Parathyroid adenoma (tissue), 2 donors: ENCODE results near the gene IFIT1B.

Source experiments
- H2AFZ ChIP-seq: fragments of 300-600 bp; sonication (generic); one replicate; pipeline ENCODE4 v1.7.0; 2017; ENCODE audit warnings: antibody characterized with exemption, mild to moderate bottlenecking
- H3K27ac ChIP-seq: fragments of 300-600 bp; sonication (generic); one replicate; pipeline ENCODE4 v1.7.0; 2017
- H3K27me3 ChIP-seq: fragments of 300-600 bp; sonication (generic); one replicate; pipeline ENCODE4 v1.7.0; 2017; ENCODE audit warnings: low read length; ENCODE audit not compliant: control insufficient read depth, insufficient read depth
- H3K36me3 ChIP-seq: fragments of 300-600 bp; sonication (generic); one replicate; pipeline ENCODE4 v1.7.0; 2017; ENCODE audit warnings: low read length; ENCODE audit not compliant: control insufficient read depth, insufficient read depth
- H3K4me1 ChIP-seq: fragments of 300-600 bp; sonication (generic); one replicate; pipeline ENCODE4 v1.7.0; 2017; ENCODE audit warnings: control low read depth
- H3K4me2 ChIP-seq: fragments of 300-600 bp; sonication (generic); one replicate; pipeline ENCODE4 v1.7.0; 2017; ENCODE audit warnings: low read length
- H3K4me3 ChIP-seq: fragments of 300-600 bp; sonication (generic); one replicate; pipeline ENCODE4 v1.7.0; 2017; ENCODE audit warnings: low read depth, low read length
- H3K79me2 ChIP-seq: fragments of 300-600 bp; sonication (generic); one replicate; pipeline ENCODE4 v1.7.0; 2017; ENCODE audit warnings: control low read depth
- H3K9ac ChIP-seq: fragments of 300-600 bp; sonication (generic); one replicate; pipeline ENCODE4 v1.7.0; 2017; ENCODE audit warnings: mild to moderate bottlenecking
- H3K9me3 ChIP-seq: fragments of 300-600 bp; sonication (generic); one replicate; pipeline ENCODE4 v1.7.0; 2017; ENCODE audit warnings: low read length; ENCODE audit not compliant: control insufficient read depth
- CTCF ChIP-seq: fragments of 300-600 bp; sonication (generic); IDR thresholded peaks from one replicate; pipeline ENCODE4 v1.7.0; 2017; ENCODE audit warnings: antibody characterized with exemption, mild to moderate bottlenecking
- donor health status: primary hyperparathyroidism.

Gene IFIT1B

DNA sequence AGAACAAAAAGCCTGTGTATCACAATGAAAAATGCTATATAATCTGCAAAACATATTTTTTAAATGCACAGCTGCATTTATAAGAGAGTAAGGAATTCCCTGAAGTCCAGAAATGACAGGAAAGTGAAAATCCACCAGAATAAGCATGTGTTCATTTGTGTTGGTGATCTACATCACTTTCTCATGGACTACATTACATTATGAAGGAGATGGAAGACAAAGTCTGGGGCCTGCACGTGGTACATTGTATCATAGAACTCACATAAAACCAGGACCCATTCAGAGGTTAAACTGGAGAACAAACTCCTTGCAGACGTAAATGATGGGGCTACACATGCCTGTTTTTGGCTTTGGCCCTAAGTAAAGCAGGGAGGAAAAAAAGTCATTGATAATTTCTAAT is 33.7 kb upstream of the IFIT1B start:
- Histone ChIP-seq H3K4me2 (no peak overlapping the region), H3K4me1 (peaks cover 5% of the 10 kb centered on the region), H2AFZ (no peak overlapping the region), H3K27ac (no peak overlapping the region), H3K4me3 (no peak overlapping the region), H3K9me3 (no peaks in the 10 kb centered on the region), H3K9ac (no peak overlapping the region), H3K27me3 (no peaks in the 10 kb centered on the region), H3K36me3 (no peaks in the 10 kb centered on the region), H3K79me2 (no peaks in the 10 kb centered on the region)
- no peak for TF ChIP-seq CTCF

GRCh38 chr10:89345367-89346000 is 32.4 kb upstream of the IFIT1B start:
- peaks cover 5% of the 10 kb centered on the region for H3K4me1 ChIP-seq
- H3K27ac ChIP-seq = no peak overlapping the region
- no peak overlapping the region for H2AFZ ChIP-seq

DNA sequence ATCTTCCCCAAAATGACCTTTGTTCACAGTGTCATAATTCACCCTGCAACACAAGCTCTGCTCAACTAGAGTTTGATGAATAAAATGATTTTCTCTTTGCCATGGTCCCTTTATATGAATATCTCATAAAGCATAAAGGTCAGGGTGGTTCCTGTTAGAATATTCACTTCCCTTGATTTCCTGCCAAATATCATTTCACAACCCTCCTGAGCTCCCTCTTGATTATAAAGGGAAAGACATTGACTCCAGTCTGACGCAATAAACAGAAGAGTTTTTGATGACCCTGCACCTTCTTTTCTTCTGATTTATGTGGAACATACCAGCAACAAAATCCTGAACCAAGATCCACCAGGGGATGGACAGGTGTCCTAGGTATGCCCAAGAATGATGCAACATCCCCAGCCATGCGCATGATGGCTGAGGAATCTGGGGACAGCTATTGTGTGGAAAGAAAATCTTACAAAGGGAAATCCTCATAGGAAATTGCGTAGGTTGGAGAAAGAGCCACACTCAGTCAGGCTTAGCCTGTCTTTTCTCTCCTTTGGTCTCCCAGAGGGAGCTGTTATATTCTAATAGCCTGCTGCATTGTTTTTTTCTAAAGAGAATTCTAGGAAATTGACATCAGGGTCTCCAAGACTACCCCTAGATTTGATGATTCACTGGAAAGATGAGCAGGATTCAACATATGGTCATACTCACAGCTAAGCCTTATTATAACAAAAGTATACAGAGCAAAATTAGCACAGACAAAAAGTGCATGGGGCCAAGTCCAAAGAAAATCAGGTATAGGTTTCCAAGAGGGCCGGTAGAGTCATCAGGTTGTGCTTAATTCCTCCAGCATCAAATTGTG is 31.2 kb upstream of the IFIT1B start:
- TF ChIP-seq CTCF = no peak
- Histone ChIP-seq H3K4me3 (no peak overlapping the region), H3K4me1 (peaks cover 5% of the 10 kb centered on the region), H3K36me3 (no peaks in the 10 kb centered on the region), H3K4me2 (no peak overlapping the region), H3K9me3 (no peaks in the 10 kb centered on the region), H3K27ac (no peak overlapping the region), H2AFZ (peak overlapping the region; percentile 11), H3K79me2 (no peaks in the 10 kb centered on the region), H3K27me3 (no peaks in the 10 kb centered on the region), H3K9ac (no peak overlapping the region)

More at GRCh38 chr10:89345367-89346000, 32.4 kb upstream of the IFIT1B start:
- H3K36me3 ChIP-seq = no peaks in the 10 kb centered on the region
- no peaks in the 10 kb centered on the region for H3K9me3 ChIP-seq
- no peaks in the 10 kb centered on the region for H3K79me2 ChIP-seq
- TF ChIP-seq CTCF = no peak
- H3K9ac ChIP-seq = no peak overlapping the region
- H3K4me2 ChIP-seq = no peak overlapping the region
- no peak overlapping the region for H3K4me3 ChIP-seq
- H3K27me3 ChIP-seq = no peaks in the 10 kb centered on the region

GRCh38 chr10:89347701-89348457 is 30.0 kb upstream of the IFIT1B start:
- Histone ChIP-seq H3K36me3 (no peaks in the 10 kb centered on the region), H3K27ac (peak overlapping the region; percentile 25), H3K4me2 (no peak overlapping the region), H3K4me1 (peaks cover 5% of the 10 kb centered on the region), H3K9ac (no peak overlapping the region), H2AFZ (no peak overlapping the region), H3K4me3 (no peak overlapping the region), H3K9me3 (no peaks in the 10 kb centered on the region), H3K79me2 (no peaks in the 10 kb centered on the region), H3K27me3 (no peaks in the 10 kb centered on the region)
- no peak for TF ChIP-seq CTCF
